Measurements from ENCODE around the gene TNS3. TPM values are rescaled to one million over a fixed set of nuclear protein-coding genes. Genes with fewer than 3 reads are reported as not detected.

TNS3 gene
- total RNA-seq, 5 donors from 2014 or later (not counting 1 experiment from before 2014, with no cell fraction given) = 0.58 to 3.7 (median 2.0) TPM

GRCh38 chr7:47602272-47603004 lies 20.5 kb upstream of the TNS3 start:
- DNase-seq (no peak), ATAC-seq (replicated peaks in 1 of 4) (no peak)
- no peaks in the 10 kb centered on the region for H3K4me1 ChIP-seq (ENCODE audit: control insufficient read depth in 1 of 2, extremely low read depth in 1 of 2, insufficient read depth in 2 of 2, low read length in 2 of 2)
- Mint-ChIP-seq H3K27me3 (peaks cover 0 to 6% of the 10 kb centered on the region in 2 donors), H3K36me3 (no peaks in the 10 kb centered on the region), H3K27ac (no peak overlapping the region), H3K4me1 (peaks cover 0 to 5% (median 0%) of the 10 kb centered on the region in 3 donors), H3K4me3 (no peak overlapping the region), H3K9me3 (peaks cover 4 to 13% (median 9%) of the 10 kb centered on the region in 3 donors)
- H3K36me3 ChIP-seq (ENCODE audit: control insufficient read depth in 2 of 2, extremely low read depth in 1 of 2, insufficient read depth in 1 of 2, low read length in 1 of 2) = no peaks in the 10 kb centered on the region
- H3K27ac ChIP-seq (ENCODE audit: low read length) = no peak overlapping the region
- CTCF ChIA-PET = no interaction called here
- H3K4me3 ChIP-seq (ENCODE audit: control insufficient read depth in 1 of 2, extremely low read depth in 1 of 2, low read length in 1 of 2) = no peak overlapping the region
- POLR2A ChIA-PET = no interaction called here
- WGBS (ENCODE audit: insufficient coverage) = 46% methylated on average over 2 of the region's 7 CpGs
- peaks cover 0 to 4% of the 10 kb centered on the region in 2 experiments for H3K27me3 ChIP-seq (replicated peaks in 1 of 2; ENCODE audit: control insufficient read depth in 2 of 2, extremely low read depth in 1 of 2, insufficient read depth in 2 of 2, low read length in 1 of 2)
- no peaks in the 10 kb centered on the region for H3K9me3 ChIP-seq

DNA sequence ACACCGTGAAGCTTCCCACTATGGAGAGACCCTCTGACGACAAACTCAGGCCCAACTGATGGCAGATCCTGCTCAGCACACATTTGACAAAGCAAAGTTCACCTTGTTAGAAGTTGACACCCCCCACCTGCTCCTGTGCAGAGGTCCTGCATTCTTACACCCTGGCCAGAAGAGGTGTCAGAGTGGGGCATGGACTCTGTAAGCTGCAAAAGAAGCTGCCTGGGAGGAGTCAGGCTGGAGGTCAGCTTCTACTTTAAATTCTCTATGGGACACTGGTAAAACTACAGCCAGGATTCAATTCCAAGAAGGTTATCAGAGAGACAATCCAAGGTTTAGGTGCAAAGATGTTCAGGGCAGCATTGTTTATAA lies 20.0 kb upstream of the TNS3 start:
- peaks cover 4 to 19% (median 15%) of the 10 kb centered on the region in 3 donors for H3K9me3 Mint-ChIP-seq
- H3K36me3 Mint-ChIP-seq = no peaks in the 10 kb centered on the region
- H3K4me3 Mint-ChIP-seq = no peak overlapping the region
- Histone ChIP-seq H3K27me3 (replicated peaks in 1 of 2; ENCODE audit: control insufficient read depth in 2 of 2, extremely low read depth in 1 of 2, insufficient read depth in 2 of 2, low read length in 1 of 2) (peaks cover 0 to 4% of the 10 kb centered on the region in 2 experiments), H3K4me3 (ENCODE audit: control insufficient read depth in 1 of 2, extremely low read depth in 1 of 2, low read length in 1 of 2) (no peak overlapping the region), H3K9me3 (no peaks in the 10 kb centered on the region), H3K27ac (ENCODE audit: low read length) (no peak overlapping the region), H3K4me1 (ENCODE audit: control insufficient read depth in 1 of 2, extremely low read depth in 1 of 2, insufficient read depth in 2 of 2, low read length in 2 of 2) (no peaks in the 10 kb centered on the region), H3K36me3 (ENCODE audit: control insufficient read depth in 2 of 2, extremely low read depth in 1 of 2, insufficient read depth in 1 of 2, low read length in 1 of 2) (no peaks in the 10 kb centered on the region)
- no peak overlapping the region for H3K27ac Mint-ChIP-seq
- ATAC-seq (replicated peaks in 1 of 4) = no peak
- H3K27me3 Mint-ChIP-seq = peaks cover 0 to 6% of the 10 kb centered on the region in 2 donors
- ChIA-PET POLR2A (no interaction called here), CTCF (no interaction called here)
- peaks cover 0 to 5% (median 0%) of the 10 kb centered on the region in 3 donors for H3K4me1 Mint-ChIP-seq
- no CpG with 5 or more reads among the region's 2 CpGs for WGBS (ENCODE audit: insufficient coverage)
- DNase-seq = no peak

DNA sequence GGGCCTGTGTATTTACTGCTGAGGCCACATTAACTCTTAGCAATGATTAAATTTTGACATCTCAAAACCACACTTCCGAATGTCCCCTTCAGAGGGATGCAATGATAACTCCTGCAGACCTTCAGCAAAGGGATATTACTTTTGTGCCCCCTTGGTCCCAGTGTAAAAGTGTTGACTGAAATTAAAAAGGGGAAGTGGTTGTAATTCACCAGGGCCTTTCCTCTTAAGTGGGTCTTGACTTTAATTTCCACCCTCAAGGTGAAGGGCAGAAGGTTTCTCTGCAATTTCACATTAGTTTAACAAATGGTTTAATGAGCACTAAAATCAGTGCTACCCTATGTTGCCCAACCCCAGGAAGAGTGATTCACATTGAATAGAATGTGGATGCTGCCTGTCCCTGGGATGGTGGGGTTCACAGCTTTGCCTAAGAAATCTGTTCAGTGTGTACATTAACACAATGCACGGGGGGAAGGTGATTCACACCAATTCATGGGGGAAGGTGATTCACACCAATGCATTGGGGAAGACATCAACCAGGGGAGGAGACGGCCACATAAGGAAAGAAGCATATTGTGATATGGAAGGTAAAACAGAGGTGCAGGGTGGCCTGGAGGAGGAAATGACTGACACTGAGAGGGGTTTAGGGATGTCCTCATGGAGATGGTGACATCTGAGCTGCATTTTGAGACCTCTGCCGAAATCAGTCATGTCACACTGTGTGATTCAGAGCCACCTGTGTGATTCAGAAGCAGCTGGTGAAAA lies 19.4 kb upstream of the TNS3 start:
- peaks cover 4 to 19% (median 16%) of the 10 kb centered on the region in 3 donors for H3K9me3 Mint-ChIP-seq

DNA sequence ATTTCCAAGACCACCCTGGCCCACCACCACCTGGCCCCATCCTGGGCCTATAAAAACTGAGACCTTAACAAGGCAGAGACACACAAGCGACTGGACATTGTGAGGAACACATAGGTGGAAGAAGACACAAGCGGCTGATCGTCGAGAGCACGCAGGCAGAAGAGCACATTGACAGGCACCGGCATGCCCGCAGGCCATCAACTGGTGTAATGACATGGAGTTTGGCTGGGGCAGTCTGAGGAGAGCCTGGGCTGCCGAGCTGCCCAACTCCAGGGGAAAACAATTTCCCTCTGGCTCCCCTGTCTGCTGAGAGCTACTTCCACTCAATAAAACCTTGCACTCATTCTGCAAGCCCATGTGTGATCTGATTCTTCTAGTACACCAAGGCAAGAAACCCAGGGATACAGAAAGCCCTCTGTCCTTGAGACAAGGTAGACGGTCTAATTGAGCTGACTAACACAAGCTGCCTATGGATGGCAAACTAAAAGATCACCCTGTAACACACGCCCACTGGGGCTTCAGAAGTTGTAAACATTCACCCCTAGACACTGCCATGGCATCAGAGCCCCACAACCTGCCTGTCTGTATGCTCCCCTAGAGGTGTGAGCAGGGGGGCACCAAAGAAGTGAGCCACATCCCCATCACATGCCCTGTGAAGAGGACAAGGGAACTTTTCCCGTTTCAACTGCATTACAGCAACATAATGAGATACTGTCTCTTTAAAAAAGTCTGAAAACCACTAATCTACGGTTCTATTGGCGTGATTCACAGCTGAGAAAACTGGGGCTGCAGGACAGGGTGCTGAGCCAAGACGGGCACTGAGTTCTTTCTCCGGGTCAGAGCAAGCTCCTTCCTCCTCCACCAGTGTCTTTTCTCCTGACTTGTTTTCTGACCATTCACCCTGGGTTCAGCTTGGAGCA lies 18.5 kb upstream of the TNS3 start:
- ATAC-seq (replicated peaks in 1 of 4) (no peak), DNase-seq (no peak)
- Mint-ChIP-seq H3K27me3 (peaks cover 0 to 6% of the 10 kb centered on the region in 2 donors), H3K4me3 (no peak overlapping the region), H3K27ac (no peak overlapping the region), H3K4me1 (peaks cover 0 to 5% (median 0%) of the 10 kb centered on the region in 3 donors), H3K36me3 (no peaks in the 10 kb centered on the region), H3K9me3 (peaks cover 4 to 19% (median 17%) of the 10 kb centered on the region in 3 donors)
- ChIA-PET POLR2A (no interaction called here), CTCF (no interaction called here)
- H3K4me1 ChIP-seq (ENCODE audit: control insufficient read depth in 1 of 2, extremely low read depth in 1 of 2, insufficient read depth in 2 of 2, low read length in 2 of 2) = no peaks in the 10 kb centered on the region
- H3K9me3 ChIP-seq = no peaks in the 10 kb centered on the region
- H3K27ac ChIP-seq (ENCODE audit: low read length) = no peak overlapping the region
- no peaks in the 10 kb centered on the region for H3K36me3 ChIP-seq (ENCODE audit: control insufficient read depth in 2 of 2, extremely low read depth in 1 of 2, insufficient read depth in 1 of 2, low read length in 1 of 2)
- H3K27me3 ChIP-seq (replicated peaks in 1 of 2; ENCODE audit: control insufficient read depth in 2 of 2, extremely low read depth in 1 of 2, insufficient read depth in 2 of 2, low read length in 1 of 2) = peaks cover 0 to 4% of the 10 kb centered on the region in 2 experiments
- 38% methylated on average over 9 of the region's 15 CpGs for WGBS (ENCODE audit: insufficient coverage)
- H3K4me3 ChIP-seq (ENCODE audit: control insufficient read depth in 1 of 2, extremely low read depth in 1 of 2, low read length in 1 of 2) = no peak overlapping the region

More for the DNA sequence above, 19.4 kb upstream of the TNS3 start:
- DNase-seq (no peak), ATAC-seq (replicated peaks in 1 of 4) (no peak)
- Histone ChIP-seq H3K27ac (ENCODE audit: low read length) (no peak overlapping the region), H3K4me1 (ENCODE audit: control insufficient read depth in 1 of 2, extremely low read depth in 1 of 2, insufficient read depth in 2 of 2, low read length in 2 of 2) (no peaks in the 10 kb centered on the region), H3K27me3 (replicated peaks in 1 of 2; ENCODE audit: control insufficient read depth in 2 of 2, extremely low read depth in 1 of 2, insufficient read depth in 2 of 2, low read length in 1 of 2) (peaks cover 0 to 4% of the 10 kb centered on the region in 2 experiments), H3K9me3 (no peaks in the 10 kb centered on the region), H3K36me3 (ENCODE audit: control insufficient read depth in 2 of 2, extremely low read depth in 1 of 2, insufficient read depth in 1 of 2, low read length in 1 of 2) (no peaks in the 10 kb centered on the region), H3K4me3 (ENCODE audit: control insufficient read depth in 1 of 2, extremely low read depth in 1 of 2, low read length in 1 of 2) (no peak overlapping the region)
- POLR2A ChIA-PET = no interaction called here
- Mint-ChIP-seq H3K27me3 (peaks cover 0 to 6% of the 10 kb centered on the region in 2 donors), H3K27ac (no peak overlapping the region), H3K36me3 (no peaks in the 10 kb centered on the region), H3K4me3 (no peak overlapping the region), H3K4me1 (peaks cover 0 to 5% (median 0%) of the 10 kb centered on the region in 3 donors)
- WGBS (ENCODE audit: insufficient coverage) = 72% methylated on average over 3 of the region's 4 CpGs
- CTCF ChIA-PET = no interaction called here

DNA sequence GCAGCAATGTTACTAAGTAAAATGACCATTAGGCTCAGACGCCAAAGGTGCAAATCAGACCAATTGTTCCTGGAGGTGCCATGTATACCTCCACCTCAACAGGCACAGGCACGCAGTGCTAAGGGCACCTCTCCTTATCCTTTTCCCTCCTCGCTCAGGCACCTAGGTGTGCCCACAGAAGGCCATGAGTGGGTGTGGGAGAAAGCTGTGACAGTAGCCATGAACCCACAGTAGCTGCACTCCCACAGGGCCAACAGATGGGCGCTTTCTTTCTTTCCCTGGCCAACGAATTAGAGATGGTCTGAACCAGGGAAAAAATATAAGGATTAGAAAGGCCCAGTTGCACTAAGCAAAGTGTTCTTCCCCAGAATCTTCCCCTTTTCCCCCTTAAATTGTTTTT lies 15.5 kb upstream of the TNS3 start:
- peaks cover 4 to 18% (median 16%) of the 10 kb centered on the region in 3 donors for H3K9me3 Mint-ChIP-seq
- no peak overlapping the region for H3K27ac Mint-ChIP-seq
- H3K27me3 Mint-ChIP-seq = peaks cover 0 to 6% of the 10 kb centered on the region in 2 donors
- POLR2A ChIA-PET = no interaction called here
- no peak for DNase-seq
- Histone ChIP-seq H3K27me3 (replicated peaks in 1 of 2; ENCODE audit: control insufficient read depth in 2 of 2, extremely low read depth in 1 of 2, insufficient read depth in 2 of 2, low read length in 1 of 2) (peaks cover 0 to 4% of the 10 kb centered on the region in 2 experiments), H3K27ac (ENCODE audit: low read length) (no peak overlapping the region), H3K4me3 (ENCODE audit: control insufficient read depth in 1 of 2, extremely low read depth in 1 of 2, low read length in 1 of 2) (no peak overlapping the region), H3K36me3 (ENCODE audit: control insufficient read depth in 2 of 2, extremely low read depth in 1 of 2, insufficient read depth in 1 of 2, low read length in 1 of 2) (no peaks in the 10 kb centered on the region), H3K9me3 (no peaks in the 10 kb centered on the region), H3K4me1 (ENCODE audit: control insufficient read depth in 1 of 2, extremely low read depth in 1 of 2, insufficient read depth in 2 of 2, low read length in 2 of 2) (no peaks in the 10 kb centered on the region)
- no peak for ATAC-seq (replicated peaks in 1 of 4)
- CTCF ChIA-PET = no interaction called here
- H3K4me3 Mint-ChIP-seq = no peak overlapping the region
- WGBS (ENCODE audit: insufficient coverage) = no CpG with 5 or more reads among the region's 5 CpGs
- no peaks in the 10 kb centered on the region for H3K36me3 Mint-ChIP-seq
- peaks cover 0 to 5% (median 0%) of the 10 kb centered on the region in 3 donors for H3K4me1 Mint-ChIP-seq
